ENCODE data around the gene PTPRN2. TPM values are rescaled to one million over a fixed set of nuclear protein-coding genes. Genes with fewer than 3 reads are reported as not detected.

PTPRN2 gene
- total and polyA plus RNA-seq, 8 donors: 12.2 to 49.2 (median 31.8) TPM

DNA sequence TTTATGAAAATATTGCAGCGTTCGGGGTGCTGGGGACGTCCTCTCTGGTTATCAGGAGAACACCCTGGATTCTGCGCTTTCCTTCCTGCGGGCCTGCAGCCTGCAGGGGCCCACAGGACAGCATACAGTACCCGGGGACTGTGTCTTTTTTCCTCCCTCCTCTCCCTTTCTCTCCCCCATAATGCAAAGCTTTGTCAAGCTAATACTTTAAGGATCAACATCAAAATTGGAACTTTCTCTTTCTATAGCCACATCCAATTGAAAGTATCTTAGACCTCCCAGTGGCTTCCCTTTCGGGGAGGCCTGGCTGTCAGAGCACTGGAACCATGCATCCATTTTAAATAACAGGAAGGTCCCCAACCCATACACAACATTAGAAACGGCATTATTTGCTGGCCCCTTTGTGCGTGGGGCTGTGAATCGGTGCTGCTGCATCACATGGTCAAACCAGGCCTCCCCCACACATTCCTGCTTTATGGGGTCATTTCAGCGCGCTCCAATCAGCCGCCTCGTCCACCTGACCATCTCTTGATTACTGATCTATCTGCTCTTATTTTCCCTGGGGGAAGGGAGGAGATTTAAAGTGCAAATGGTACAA is 745.8 kb downstream of the PTPRN2 start:
- Histone ChIP-seq H3K4me1 (no peaks in the 10 kb centered on the region), H3K4me3 (no peak overlapping the region), H3K27ac (no peak overlapping the region), H3K9me3 (no peaks in the 10 kb centered on the region), H3K36me3 (no peaks in the 10 kb centered on the region), H3K27me3 (no peaks in the 10 kb centered on the region)
- WGBS, 2 donors: 83 to 85% methylated on average over 14 of the region's 14 CpGs
- no peak for FAIRE-seq
- ATAC-seq: no peak
- DNase-seq: no peak
- TF ChIP-seq, protein P1, sequence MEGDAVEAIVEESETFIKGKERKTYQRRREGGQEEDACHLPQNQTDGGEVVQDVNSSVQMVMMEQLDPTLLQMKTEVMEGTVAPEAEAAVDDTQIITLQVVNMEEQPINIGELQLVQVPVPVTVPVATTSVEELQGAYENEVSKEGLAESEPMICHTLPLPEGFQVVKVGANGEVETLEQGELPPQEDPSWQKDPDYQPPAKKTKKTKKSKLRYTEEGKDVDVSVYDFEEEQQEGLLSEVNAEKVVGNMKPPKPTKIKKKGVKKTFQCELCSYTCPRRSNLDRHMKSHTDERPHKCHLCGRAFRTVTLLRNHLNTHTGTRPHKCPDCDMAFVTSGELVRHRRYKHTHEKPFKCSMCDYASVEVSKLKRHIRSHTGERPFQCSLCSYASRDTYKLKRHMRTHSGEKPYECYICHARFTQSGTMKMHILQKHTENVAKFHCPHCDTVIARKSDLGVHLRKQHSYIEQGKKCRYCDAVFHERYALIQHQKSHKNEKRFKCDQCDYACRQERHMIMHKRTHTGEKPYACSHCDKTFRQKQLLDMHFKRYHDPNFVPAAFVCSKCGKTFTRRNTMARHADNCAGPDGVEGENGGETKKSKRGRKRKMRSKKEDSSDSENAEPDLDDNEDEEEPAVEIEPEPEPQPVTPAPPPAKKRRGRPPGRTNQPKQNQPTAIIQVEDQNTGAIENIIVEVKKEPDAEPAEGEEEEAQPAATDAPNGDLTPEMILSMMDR (IDR thresholded peaks at IDR 0.05): no peak
- intact Hi-C loops (cut with DNase I): no loop called here

DNA sequence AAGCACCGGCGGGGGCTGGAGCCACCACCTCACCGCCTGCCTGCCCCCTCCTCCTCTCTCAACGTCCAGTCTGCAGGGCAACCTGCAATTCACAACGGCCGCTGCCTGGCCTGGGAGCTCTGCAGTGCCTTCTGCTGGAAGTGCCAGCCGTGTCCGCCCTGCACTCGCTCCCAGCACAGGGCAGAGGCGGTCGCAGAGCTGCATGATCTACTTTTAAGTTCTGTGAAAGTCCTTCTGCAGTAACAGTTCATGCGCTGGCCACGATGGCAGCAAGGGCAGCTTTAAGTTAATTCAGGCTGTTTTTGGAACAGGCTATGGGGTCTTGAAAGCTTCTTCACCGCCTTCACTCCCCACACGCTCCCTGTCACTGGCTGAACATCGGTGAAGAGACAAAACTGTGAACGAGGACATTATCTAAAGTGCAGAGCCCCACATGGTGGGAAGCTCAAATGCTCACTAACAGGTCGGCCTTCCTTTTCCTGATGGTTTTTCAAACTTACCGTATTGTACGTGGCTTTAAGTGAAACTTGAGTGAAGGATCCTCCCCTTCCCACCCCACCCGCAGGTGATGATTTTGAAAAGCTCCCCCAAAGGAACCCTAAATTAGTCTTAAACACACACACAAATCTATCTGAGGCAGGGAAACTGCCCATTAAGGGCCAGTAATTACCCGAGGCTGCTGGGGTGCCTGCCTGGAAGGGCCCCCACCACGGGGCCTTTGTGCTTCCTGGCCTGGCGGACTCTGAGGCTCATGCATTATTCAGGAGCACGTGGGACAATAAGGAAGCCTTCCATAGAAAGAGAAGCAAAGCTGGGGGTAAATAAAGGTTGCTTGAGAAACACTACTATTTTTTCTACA is 746.5 kb downstream of the PTPRN2 start:
- intact Hi-C loops (cut with DNase I): no loop called here
- TF ChIP-seq, protein P1 (IDR thresholded peaks at IDR 0.05): no peak
- Histone ChIP-seq H3K4me1 (no peaks in the 10 kb centered on the region), H3K36me3 (no peaks in the 10 kb centered on the region), H3K9me3 (no peaks in the 10 kb centered on the region), H3K4me3 (no peak overlapping the region), H3K27ac (no peak overlapping the region), H3K27me3 (no peaks in the 10 kb centered on the region)
- WGBS, 2 donors: 71 to 73% methylated on average over 25 of the region's 25 CpGs
- no peak for FAIRE-seq
- ATAC-seq: no peak
- no peak for DNase-seq

DNA sequence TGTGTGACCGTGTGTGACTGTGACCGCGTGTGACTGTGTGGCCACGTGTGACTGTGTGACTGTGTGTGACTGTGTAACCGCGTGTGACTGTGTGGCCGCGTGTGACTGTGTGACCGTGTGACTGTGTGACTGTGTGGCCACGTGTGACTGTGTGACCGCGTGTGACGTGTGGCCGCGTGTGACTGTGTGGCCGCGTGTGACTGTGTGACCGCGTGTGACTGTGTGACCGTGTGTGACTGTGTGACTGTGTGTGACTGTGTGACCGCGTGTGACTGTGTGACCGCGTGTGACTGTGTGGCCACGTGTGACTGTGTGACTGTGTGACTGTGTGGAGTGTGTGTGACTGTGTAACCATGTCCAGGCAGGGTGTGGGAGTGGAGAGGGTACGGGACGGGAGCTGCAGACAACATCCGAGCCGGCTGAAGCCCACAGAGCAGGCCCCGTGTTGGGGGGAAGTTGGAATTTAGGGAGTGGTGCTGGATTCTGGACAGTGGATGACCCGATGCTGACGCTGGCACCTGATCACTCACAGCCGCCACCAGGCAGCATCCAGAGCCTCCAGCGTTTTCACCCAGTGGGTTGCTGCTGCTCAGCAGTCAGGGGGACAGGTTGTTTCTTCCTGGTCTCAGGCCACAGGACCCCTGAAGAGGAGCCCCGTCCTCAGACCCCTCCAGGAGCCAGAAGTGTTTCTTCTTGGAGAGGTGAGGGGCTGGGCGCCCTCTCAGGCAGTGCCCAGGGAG is 747.3 kb downstream of the PTPRN2 start:
- no peak for ATAC-seq
- WGBS, 2 donors: 95 to 96% methylated on average over 36 of the region's 36 CpGs

DNA sequence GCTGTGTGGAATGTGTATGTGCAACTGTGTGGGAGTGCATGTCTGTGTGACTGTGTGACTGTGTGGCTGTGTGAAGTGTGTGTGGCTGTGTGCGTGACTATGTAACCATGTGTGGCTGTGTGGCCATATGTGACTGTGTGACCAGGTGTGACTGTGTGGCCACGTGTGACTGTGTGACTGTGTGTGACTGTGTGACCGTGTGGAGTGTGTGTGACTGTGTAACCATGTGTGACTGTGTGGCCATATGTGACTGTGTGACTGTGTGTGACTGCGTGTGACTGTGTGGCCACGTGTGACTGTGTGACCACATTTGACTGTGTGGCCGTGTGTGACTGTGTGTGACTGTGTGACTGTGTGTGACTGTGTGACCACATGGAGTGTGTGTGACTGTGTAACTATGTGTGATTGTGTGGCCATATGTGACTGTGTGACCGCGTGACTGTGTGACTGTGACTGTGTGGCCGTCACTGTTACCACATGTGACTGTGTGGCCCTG is 747.9 kb downstream of the PTPRN2 start:
- no peak for ATAC-seq
- no peak for DNase-seq
- Histone ChIP-seq H3K4me3 (no peak overlapping the region), H3K4me1 (no peaks in the 10 kb centered on the region), H3K36me3 (no peaks in the 10 kb centered on the region), H3K9me3 (no peaks in the 10 kb centered on the region), H3K27ac (no peak overlapping the region), H3K27me3 (no peaks in the 10 kb centered on the region)
- WGBS, 2 donors: 94% methylated on average over 9 of the region's 9 CpGs
- no peak for FAIRE-seq
- intact Hi-C loops (cut with DNase I): no loop called here
- TF ChIP-seq, protein P1 (IDR thresholded peaks at IDR 0.05): no peak

More for the DNA sequence above, 747.3 kb downstream of the PTPRN2 start:
- no peak for FAIRE-seq
- H3K36me3 ChIP-seq: no peaks in the 10 kb centered on the region
- intact Hi-C loops (cut with DNase I): no loop called here
- H3K9me3 ChIP-seq: no peaks in the 10 kb centered on the region
- H3K4me3 ChIP-seq: no peak overlapping the region
- TF ChIP-seq, protein P1 (IDR thresholded peaks at IDR 0.05): no peak
- no peak for DNase-seq
- no peaks in the 10 kb centered on the region for H3K4me1 ChIP-seq
- no peaks in the 10 kb centered on the region for H3K27me3 ChIP-seq
- no peak overlapping the region for H3K27ac ChIP-seq
